Gastrocnemius medialis (tissue), 4 donors: ENCODE data around the gene ARID5B. TPM values are rescaled to one million over a fixed set of nuclear protein-coding genes. Genes with fewer than 3 reads are reported as not detected.

Experiments
- ATAC-seq, 2 donors: fragments of 150-250 bp; one replicate each; pipeline ENCODE4 v1.9.1; 2016
- DNase-seq, 2 donors: peaks; one replicate each; pipeline ENCODE4 v3.0.0-alpha.2; 2019
- H3K27ac ChIP-seq, 4 donors: fragments of 200-600 bp; sonication (generic); 1 replicate in 1 of 4; 2 replicates in 3 of 4; pipeline ENCODE4 v1.5.1; 2016 to 2018; ENCODE audit warnings: mild to moderate bottlenecking in 2 of 4, moderate library complexity in 1 of 4
- H3K27me3 ChIP-seq, 3 donors: fragments of 200-600 bp; sonication (generic) in 2 of 3; 1 replicate in 1 of 3; 2 replicates in 2 of 3; pipeline versions ENCODE4 v1.5.1 to v1.6.0; 2016 to 2019; ENCODE audit warnings: mild to moderate bottlenecking in 1 of 3, moderate library complexity in 1 of 3
- H3K36me3 ChIP-seq, 2 donors: fragments of 200-600 bp; sonication (generic) in 1 of 2; one replicate each; pipeline ENCODE4 v1.5.1; 2017 to 2018
- H3K4me1 ChIP-seq, 2 donors: fragments of 200-600 bp; sonication (generic) in 1 of 2; one replicate each; pipeline ENCODE4 v1.5.1; 2016 to 2017; ENCODE audit warnings: mild to moderate bottlenecking in 2 of 2
- H3K4me3 ChIP-seq, 4 donors: fragments of 200-600 bp; sonication (generic) in 3 of 4; 1 replicate in 1 of 4; 2 replicates in 3 of 4; pipeline ENCODE4 v1.5.1; 2016 to 2019; ENCODE audit warnings: mild to moderate bottlenecking in 2 of 4
- H3K9me3 ChIP-seq, 3 donors: fragments of 200-600 bp; sonication (generic) in 2 of 3; 1 replicate in 1 of 3; 2 replicates in 2 of 3; pipeline ENCODE4 v1.5.1; 2016 to 2019
- CTCF ChIP-seq, 5 experiments: fragments of 450-650 bp in 3 of 5; fragments of 200-600 bp in 2 of 5; sonication (generic) in 2 of 5; IDR thresholded peaks in 4 of 5; conservative IDR thresholded peaks in 1 of 5; 1 replicate in 4 of 5; 2 replicates in 1 of 5; pipeline ENCODE4 v1.5.1; 2016 to 2019; ENCODE audit warnings: antibody characterized with exemption in 5 of 5, mild to moderate bottlenecking in 3 of 5, moderate library complexity in 3 of 5
- POLR2A ChIP-seq, 2 donors: fragments of 450-650 bp; IDR thresholded peaks; one replicate each; pipeline ENCODE4 v1.6.1; 2017; ENCODE audit warnings: antibody characterized with exemption in 2 of 2, mild to moderate bottlenecking in 2 of 2, moderate library complexity in 2 of 2
- in situ Hi-C, 4 donors: fragments of 200-750 bp; cut with MboI; loops; one replicate each; pipeline versions ENCODE4 v1.15.0 to v1.8.0; 2017; ENCODE audit warnings: low sequenced_read_pairs in 4 of 4
- intact Hi-C: fragments of 100-400 bp; cut with DNase I; formaldehyde crosslinking; loops from one replicate; pipeline ENCODE4 v1.15.1; 2023; ENCODE audit warnings: low total_unique reads
- total RNA-seq, 4 donors: library from RNA; depleted of rRNA; stranded (reverse); fragments of >200 nt; gene quantifications; one replicate each; pipeline versions ENCODE4 v1.1.0 to v1.2.3, GENCODE V29; 2016

ARID5B gene
- total RNA-seq, 4 donors from 2014 or later, result 156 to 512 (median 263) TPM

GRCh38 chr10:62112963-62113362, 211.5 kb downstream of the ARID5B start:
- in situ Hi-C loops, result loop anchor here in 2 of 4 donors (10.0 to 25.0 kb wide), 2 partner anchors 122 to 124 kb away; no protein-coding TSS in a partner anchor
- TF ChIP-seq CTCF (IDR thresholded peaks at IDR 0.05 in 4 of 5, conservative IDR thresholded peaks at IDR 0.05 in 1 of 5) (no peak), POLR2A (IDR thresholded peaks at IDR 0.05) (no peak)

GRCh38 chr10:62113680-62114079, 212.2 kb downstream of the ARID5B start:
- H3K9me3 ChIP-seq, result no peaks in the 10 kb centered on the region
- DNase-seq, result no peak
- H3K27ac ChIP-seq, result no peak overlapping the region
- TF ChIP-seq POLR2A (IDR thresholded peaks at IDR 0.05) (no peak), CTCF (IDR thresholded peaks at IDR 0.05 in 4 of 5, conservative IDR thresholded peaks at IDR 0.05 in 1 of 5) (no peak)
- H3K36me3 ChIP-seq, result no peaks in the 10 kb centered on the region
- H3K4me3 ChIP-seq, result no peak overlapping the region
- no peaks in the 10 kb centered on the region for H3K4me1 ChIP-seq
- ATAC-seq, result no peak
- in situ Hi-C loops (loop anchor here in 2 of 4 donors (10.0 to 25.0 kb wide), 2 partner anchors 121 to 124 kb away; no protein-coding TSS in a partner anchor), intact Hi-C loops (no loop called here)
- H3K27me3 ChIP-seq, result no peaks in the 10 kb centered on the region

More at GRCh38 chr10:62112963-62113362, 211.5 kb downstream of the ARID5B start:
- Histone ChIP-seq H3K27ac (no peak overlapping the region), H3K4me3 (no peak overlapping the region), H3K9me3 (no peaks in the 10 kb centered on the region), H3K36me3 (no peaks in the 10 kb centered on the region), H3K27me3 (no peaks in the 10 kb centered on the region), H3K4me1 (no peaks in the 10 kb centered on the region)
- intact Hi-C loops, result no loop called here
- no peak for DNase-seq
- ATAC-seq, result no peak

- Histone ChIP-seq H3K4me3 (no peak overlapping the region), H3K27ac (no peak overlapping the region), H3K36me3 (no peaks in the 10 kb centered on the region), H3K27me3 (no peaks in the 10 kb centered on the region), H3K9me3 (no peaks in the 10 kb centered on the region), H3K4me1 (no peaks in the 10 kb centered on the region)
- in situ Hi-C loops, result loop anchor here in 2 of 4 donors (10.0 to 25.0 kb wide), 2 partner anchors 119 to 122 kb away; no protein-coding TSS in a partner anchor
- intact Hi-C loops, result no loop called here
- TF ChIP-seq POLR2A (IDR thresholded peaks at IDR 0.05) (no peak), CTCF (IDR thresholded peaks at IDR 0.05 in 4 of 5, conservative IDR thresholded peaks at IDR 0.05 in 1 of 5) (no peak)
- ATAC-seq (no peak), DNase-seq (no peak)
Measured at GRCh38 chr10:62115321-62115720, 213.8 kb downstream of the ARID5B start.

- Histone ChIP-seq H3K4me3 (no peak overlapping the region), H3K9me3 (no peaks in the 10 kb centered on the region), H3K4me1 (no peaks in the 10 kb centered on the region), H3K27me3 (no peaks in the 10 kb centered on the region), H3K36me3 (no peaks in the 10 kb centered on the region), H3K27ac (no peak overlapping the region)
- DNase-seq (no peak), ATAC-seq (no peak)
- intact Hi-C loops, result no loop called here
- TF ChIP-seq CTCF (IDR thresholded peaks at IDR 0.05 in 4 of 5, conservative IDR thresholded peaks at IDR 0.05 in 1 of 5) (no peak), POLR2A (IDR thresholded peaks at IDR 0.05) (no peak)
- in situ Hi-C loops, result loop anchor here in 2 of 4 donors (10.0 to 25.0 kb wide), 2 partner anchors 119 to 121 kb away; no protein-coding TSS in a partner anchor
Measured at GRCh38 chr10:62115842-62116241, 214.3 kb downstream of the ARID5B start.

GRCh38 chr10:62116896-62117295, 215.4 kb downstream of the ARID5B start:
- in situ Hi-C loops (loop anchor here in 2 of 4 donors (10.0 to 25.0 kb wide), 2 partner anchors 118 to 120 kb away; no protein-coding TSS in a partner anchor), intact Hi-C loops (no loop called here)
- no peaks in the 10 kb centered on the region for H3K27me3 ChIP-seq
- H3K4me1 ChIP-seq, result no peaks in the 10 kb centered on the region
- no peaks in the 10 kb centered on the region for H3K9me3 ChIP-seq
- no peaks in the 10 kb centered on the region for H3K36me3 ChIP-seq
- DNase-seq, result no peak
- H3K27ac ChIP-seq, result no peak overlapping the region
- TF ChIP-seq CTCF (IDR thresholded peaks at IDR 0.05 in 4 of 5, conservative IDR thresholded peaks at IDR 0.05 in 1 of 5) (no peak), POLR2A (IDR thresholded peaks at IDR 0.05) (no peak)
- no peak overlapping the region for H3K4me3 ChIP-seq
- ATAC-seq, result no peak
